K562 (cell line): Measurements from ENCODE around the gene GSC.
"Not testable (repeated sequence)": the region's sequence is repeated elsewhere in the genome, so short reads cannot be mapped to it uniquely, and the experiment has no call there.

Experiments
- GTF2E2 ChIP-seq: fragments of 200-800 bp; sonication (Bioruptor generic); IDR thresholded peaks from 2 replicates; pipeline ENCODE4 v1.6.1; 2016; ENCODE audit warnings: missing genetic modification characterization, missing compliant biosample characterization
- KAT2B ChIP-seq: IDR thresholded peaks from one replicate; pipeline ENCODE4 v1.6.1; 2012; ENCODE audit warnings: low read depth, mild to moderate bottlenecking, control low read depth, inconsistent platforms, low read length, moderate library complexity
- KDM1A ChIP-seq, 2 experiments: fragments of 450-650 bp; IDR thresholded peaks; 2 replicates each; pipeline ENCODE4 v1.6.1; 2016; ENCODE audit warnings: mild to moderate bottlenecking in 2 of 2
- NFE2 ChIP-seq: IDR thresholded peaks from 2 replicates; pipeline ENCODE4 v1.6.1; 2014; ENCODE audit warnings: antibody characterized with exemption, low read depth
- TSC22D4 ChIP-seq: fragments of 450-650 bp; IDR thresholded peaks from 2 replicates; pipeline ENCODE4 v1.6.1; 2016; ENCODE audit warnings: missing genetic modification characterization, missing biosample characterization, control low read depth
- TF ChIP-seq, protein P1 (sequence below), 2 experiments: fragments of 200-800 bp in 1 of 2; sonication (Bioruptor generic) in 1 of 2; sonication (generic) in 1 of 2; formaldehyde crosslinking in 1 of 2; IDR thresholded peaks in 1 of 2; conservative IDR thresholded peaks in 1 of 2; 2 replicates each; pipeline versions ENCODE4 v1.5.0 to v1.6.1; 2016 to 2020; ENCODE audit warnings: missing compliant biosample characterization in 1 of 2, missing genetic modification characterization in 1 of 2, missing genetic modification reagents in 1 of 2
- TF ChIP-seq, protein P2 (sequence below), 3 experiments: IDR thresholded peaks in 2 of 3; conservative IDR thresholded peaks in 1 of 3; 2 replicates each; pipeline ENCODE4 v1.5.1; 2011 to 2012; ENCODE audit warnings: low read length in 3 of 3, mild to moderate bottlenecking in 3 of 3, control low read depth in 2 of 3, improper control_type of control experiment in 1 of 3, inconsistent platforms in 1 of 3, low read depth in 1 of 3, mixed read lengths in 1 of 3, moderate library complexity in 1 of 3; ENCODE audit not compliant: insufficient read depth in 2 of 3

GRCh38 chr14:94747153-94747552 is 22.8 kb downstream of the GSC start:
- TF ChIP-seq, protein P1, sequence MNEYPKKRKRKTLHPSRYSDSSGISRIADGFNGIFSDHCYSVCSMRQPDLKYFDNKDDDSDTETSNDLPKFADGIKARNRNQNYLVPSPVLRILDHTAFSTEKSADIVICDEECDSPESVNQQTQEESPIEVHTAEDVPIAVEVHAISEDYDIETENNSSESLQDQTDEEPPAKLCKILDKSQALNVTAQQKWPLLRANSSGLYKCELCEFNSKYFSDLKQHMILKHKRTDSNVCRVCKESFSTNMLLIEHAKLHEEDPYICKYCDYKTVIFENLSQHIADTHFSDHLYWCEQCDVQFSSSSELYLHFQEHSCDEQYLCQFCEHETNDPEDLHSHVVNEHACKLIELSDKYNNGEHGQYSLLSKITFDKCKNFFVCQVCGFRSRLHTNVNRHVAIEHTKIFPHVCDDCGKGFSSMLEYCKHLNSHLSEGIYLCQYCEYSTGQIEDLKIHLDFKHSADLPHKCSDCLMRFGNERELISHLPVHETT (CRISPR knock-in tag; conservative IDR thresholded peaks at IDR 0.05 in 1 of 2, IDR thresholded peaks at IDR 0.05 in 1 of 2): not testable (repeated sequence)
- TF ChIP-seq TSC22D4 (tag); KDM1A (IDR thresholded peaks at IDR 0.05); KAT2B; GTF2E2 (tag); NFE2: not testable (repeated sequence)
- TF ChIP-seq, protein P2, sequence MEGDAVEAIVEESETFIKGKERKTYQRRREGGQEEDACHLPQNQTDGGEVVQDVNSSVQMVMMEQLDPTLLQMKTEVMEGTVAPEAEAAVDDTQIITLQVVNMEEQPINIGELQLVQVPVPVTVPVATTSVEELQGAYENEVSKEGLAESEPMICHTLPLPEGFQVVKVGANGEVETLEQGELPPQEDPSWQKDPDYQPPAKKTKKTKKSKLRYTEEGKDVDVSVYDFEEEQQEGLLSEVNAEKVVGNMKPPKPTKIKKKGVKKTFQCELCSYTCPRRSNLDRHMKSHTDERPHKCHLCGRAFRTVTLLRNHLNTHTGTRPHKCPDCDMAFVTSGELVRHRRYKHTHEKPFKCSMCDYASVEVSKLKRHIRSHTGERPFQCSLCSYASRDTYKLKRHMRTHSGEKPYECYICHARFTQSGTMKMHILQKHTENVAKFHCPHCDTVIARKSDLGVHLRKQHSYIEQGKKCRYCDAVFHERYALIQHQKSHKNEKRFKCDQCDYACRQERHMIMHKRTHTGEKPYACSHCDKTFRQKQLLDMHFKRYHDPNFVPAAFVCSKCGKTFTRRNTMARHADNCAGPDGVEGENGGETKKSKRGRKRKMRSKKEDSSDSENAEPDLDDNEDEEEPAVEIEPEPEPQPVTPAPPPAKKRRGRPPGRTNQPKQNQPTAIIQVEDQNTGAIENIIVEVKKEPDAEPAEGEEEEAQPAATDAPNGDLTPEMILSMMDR (IDR thresholded peaks at IDR 0.05 in 2 of 3, conservative IDR thresholded peaks at IDR 0.05 in 1 of 3; ENCODE audit: insufficient read depth in 2 of 3, low read depth in 1 of 3, low read length in 3 of 3): not testable (repeated sequence)
